Ovary (tissue), 9 donors: ENCODE measurements around the gene SYNDIG1. TPM values are rescaled to one million over a fixed set of nuclear protein-coding genes. Genes with fewer than 3 reads are reported as not detected.

Experiments
- DNase-seq, 5 donors: peaks; one replicate each; pipeline ENCODE4 v3.0.0-alpha.2; 2019 to 2020
- H3K27ac ChIP-seq, 2 donors: fragments of 200-600 bp; one replicate each; pipeline versions ENCODE4 v1.5.1 to v1.8.0; 2019 to 2022
- H3K27me3 ChIP-seq: fragments of 200-600 bp; one replicate; pipeline ENCODE4 v1.8.0; 2022
- H3K36me3 ChIP-seq: fragments of 200-600 bp; sonication (generic); one replicate; pipeline ENCODE4 v1.5.1; 2019
- H3K4me1 ChIP-seq: one replicate; pipeline ENCODE4 v1.8.1; 2013; ENCODE audit warnings: mild to moderate bottlenecking, moderate library complexity; ENCODE audit not compliant: insufficient read depth
- H3K4me3 ChIP-seq: fragments of 200-600 bp; sonication (generic); one replicate; pipeline ENCODE4 v1.5.1; 2017
- H3K9me3 ChIP-seq, 2 donors: fragments of 200-600 bp in 1 of 2; sonication (generic) in 1 of 2; one replicate each; pipeline versions ENCODE4 v1.5.1 to v1.8.1; 2013 to 2019; ENCODE audit warnings: mild to moderate bottlenecking in 1 of 2, moderate library complexity in 1 of 2
- EP300 ChIP-seq: sonication (generic); formaldehyde crosslinking; IDR thresholded peaks from one replicate; pipeline ENCODE4 v1.6.1; 2017; ENCODE audit warnings: antibody characterized with exemption
- POLR2A ChIP-seq: fragments of 450-650 bp; IDR thresholded peaks from one replicate; pipeline ENCODE4 v1.6.1; 2017; ENCODE audit warnings: antibody characterized with exemption, mild to moderate bottlenecking, moderate library complexity
- WGBS, 3 donors: extraction: QIAGEN DNeasy Blood & Tissue Kit in 1 of 3; methylation state at CpG; one replicate each; pipeline versions ENCODE4 v1.1.5 to v1.1.7; 2013 to 2017; 5-methylcytosine and 5-hydroxymethylcytosine counted together
- intact Hi-C, 4 donors: fragments of 100-400 bp; cut with DNase I; formaldehyde crosslinking; loops; one replicate each; pipeline versions ENCODE4 v1.11.0 to v1.15.1; 2022 to 2023
- polyA plus RNA-seq, 2 donors: library from polyadenylated mRNA; stranded (reverse); fragments of 200-250 nt in 1 of 2; fragments of 350-450 nt in 1 of 2; fragmentation: Illumina TruSeq in 1 of 2; extraction: RNeasy Lipid Tissue Mini Kit (QIAGEN cat#74804) in 1 of 2; gene quantifications; one replicate each; pipeline ENCODE4 v1.2.3, GENCODE V29; 2013 to 2014
- total RNA-seq, 7 donors: library from RNA; depleted of rRNA in 2 of 7; stranded (reverse); fragments of >200 nt in 2 of 7; fragmentation: NEBNext Ultra II Directional in 3 of 7; extraction: Animal tissue kit (Norgen Biotek cat#: 25700) in 3 of 7; gene quantifications; one replicate each; pipeline versions ENCODE4 v1.1.0 to v1.2.4, GENCODE V29; 2016 to 2023
- TF ChIP-seq, protein P1 (sequence below), 3 donors: fragments of 450-650 bp in 2 of 3; fragments of 200-600 bp in 1 of 3; IDR thresholded peaks; one replicate each; pipeline versions ENCODE4 v1.5.1 to v1.8.0; 2016 to 2022; ENCODE audit warnings: antibody characterized with exemption in 3 of 3, mild to moderate bottlenecking in 1 of 3
- donor health status: DM: no; HTN: no; CAD: no; lungs with moderate emphysema.
- donor health status: DM: no; HTN: no; CAD: no.
- donor health status: Bipolar disorder and iron deficiency.
- donor health status: DM: yes; HTN: yes; CAD: no.
- donor health status: DM: no; HTN: no; CAD: no.
- donor health status: DM: yes; HTN: yes; CAD: no.

Gene SYNDIG1
- total and polyA plus RNA-seq, 9 donors = 0.10 to 6.8 (median 1.1) TPM; not detected in 1

- Histone ChIP-seq H3K4me3 (no peak overlapping the region), H3K27ac (no peak overlapping the region), H3K4me1 (no peaks in the 10 kb centered on the region), H3K9me3 (no peaks in the 10 kb centered on the region), H3K27me3 (no peaks in the 10 kb centered on the region), H3K36me3 (no peaks in the 10 kb centered on the region)
- 86 to 95% (median 87%) methylated on average over 2 of the region's 2 CpGs for WGBS, 3 donors
- no peak for DNase-seq
- intact Hi-C loops = no loop called here
- TF ChIP-seq EP300 (no peak), POLR2A (no peak)
- TF ChIP-seq, protein P1, sequence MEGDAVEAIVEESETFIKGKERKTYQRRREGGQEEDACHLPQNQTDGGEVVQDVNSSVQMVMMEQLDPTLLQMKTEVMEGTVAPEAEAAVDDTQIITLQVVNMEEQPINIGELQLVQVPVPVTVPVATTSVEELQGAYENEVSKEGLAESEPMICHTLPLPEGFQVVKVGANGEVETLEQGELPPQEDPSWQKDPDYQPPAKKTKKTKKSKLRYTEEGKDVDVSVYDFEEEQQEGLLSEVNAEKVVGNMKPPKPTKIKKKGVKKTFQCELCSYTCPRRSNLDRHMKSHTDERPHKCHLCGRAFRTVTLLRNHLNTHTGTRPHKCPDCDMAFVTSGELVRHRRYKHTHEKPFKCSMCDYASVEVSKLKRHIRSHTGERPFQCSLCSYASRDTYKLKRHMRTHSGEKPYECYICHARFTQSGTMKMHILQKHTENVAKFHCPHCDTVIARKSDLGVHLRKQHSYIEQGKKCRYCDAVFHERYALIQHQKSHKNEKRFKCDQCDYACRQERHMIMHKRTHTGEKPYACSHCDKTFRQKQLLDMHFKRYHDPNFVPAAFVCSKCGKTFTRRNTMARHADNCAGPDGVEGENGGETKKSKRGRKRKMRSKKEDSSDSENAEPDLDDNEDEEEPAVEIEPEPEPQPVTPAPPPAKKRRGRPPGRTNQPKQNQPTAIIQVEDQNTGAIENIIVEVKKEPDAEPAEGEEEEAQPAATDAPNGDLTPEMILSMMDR (IDR thresholded peaks at IDR 0.05) = no peak
These were observed 60.8 kb downstream of the SYNDIG1 start for GRCh38 chr20:24530131-24530680.

DNA sequence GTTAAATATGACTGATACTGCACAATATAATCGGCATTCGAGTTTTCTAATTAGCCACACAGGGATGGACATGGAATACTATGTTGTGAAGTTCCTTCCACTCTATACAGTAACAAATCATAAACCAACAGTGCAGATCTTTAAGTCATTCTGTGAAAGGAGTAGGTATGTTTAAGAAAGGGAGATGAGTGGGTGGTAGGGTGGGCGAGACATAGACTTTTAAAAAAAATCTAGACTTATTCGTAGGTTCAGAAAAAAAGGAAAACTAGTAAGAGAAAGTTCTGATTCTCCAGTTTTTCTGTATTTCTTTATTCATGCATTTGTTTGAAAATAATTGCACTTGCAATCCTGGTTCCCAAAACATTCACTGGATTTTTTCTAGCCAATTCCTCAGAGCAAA, 61.8 kb downstream of the SYNDIG1 start:
- intact Hi-C loops = no loop called here
- H3K36me3 ChIP-seq = no peaks in the 10 kb centered on the region
- no peak overlapping the region for H3K27ac ChIP-seq
- DNase-seq = no peak
- TF ChIP-seq, protein P1 (IDR thresholded peaks at IDR 0.05) = no peak
- TF ChIP-seq EP300 (no peak), POLR2A (no peak)
- no peaks in the 10 kb centered on the region for H3K4me1 ChIP-seq
- no peak overlapping the region for H3K4me3 ChIP-seq
- no peaks in the 10 kb centered on the region for H3K9me3 ChIP-seq
- 83 to 90% (median 89%) methylated on average over 4 of the region's 4 CpGs for WGBS, 3 donors
- H3K27me3 ChIP-seq = no peaks in the 10 kb centered on the region

- intact Hi-C loops = no loop called here
- DNase-seq = no peak
- Histone ChIP-seq H3K27me3 (no peaks in the 10 kb centered on the region), H3K36me3 (no peaks in the 10 kb centered on the region), H3K4me1 (no peaks in the 10 kb centered on the region), H3K27ac (no peak overlapping the region), H3K4me3 (no peak overlapping the region), H3K9me3 (no peaks in the 10 kb centered on the region)
- TF ChIP-seq EP300 (no peak), POLR2A (no peak)
- TF ChIP-seq, protein P1 (IDR thresholded peaks at IDR 0.05) = no peak
- 86 to 88% (median 87%) methylated on average over 6 of the region's 6 CpGs for WGBS, 3 donors
These were observed 62.4 kb downstream of the SYNDIG1 start for GRCh38 chr20:24531631-24532419.

DNA sequence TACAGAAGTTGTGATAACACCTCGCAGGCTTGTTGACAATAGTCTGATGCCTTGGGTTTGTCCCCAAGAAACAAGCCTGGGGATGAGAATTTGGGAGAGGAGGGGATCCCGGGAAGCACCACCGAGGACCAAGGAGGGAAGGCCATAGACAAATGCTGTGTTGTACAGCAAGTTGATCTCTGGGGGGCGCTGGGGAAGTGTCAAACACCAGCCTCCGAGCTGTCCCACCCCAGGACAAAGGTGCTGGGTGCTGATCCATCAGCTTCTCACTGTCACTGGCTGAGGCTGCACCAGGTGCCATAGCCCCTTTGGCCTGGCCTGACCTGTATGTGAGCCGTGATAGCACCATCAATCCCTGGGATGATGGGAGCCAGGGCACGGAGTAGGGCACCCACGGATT, 64.0 kb downstream of the SYNDIG1 start:
- intact Hi-C loops = no loop called here
- 87 to 93% (median 88%) methylated on average over 8 of the region's 8 CpGs for WGBS, 3 donors
- DNase-seq = no peak

More for the DNA sequence above, 64.0 kb downstream of the SYNDIG1 start:
- H3K4me1 ChIP-seq = no peaks in the 10 kb centered on the region
- H3K4me3 ChIP-seq = no peak overlapping the region
- no peaks in the 10 kb centered on the region for H3K27me3 ChIP-seq
- H3K9me3 ChIP-seq = no peaks in the 10 kb centered on the region
- no peak overlapping the region for H3K27ac ChIP-seq
- H3K36me3 ChIP-seq = no peaks in the 10 kb centered on the region
- TF ChIP-seq, protein P1 (IDR thresholded peaks at IDR 0.05) = no peak
- no peak for TF ChIP-seq EP300
- no peak for TF ChIP-seq POLR2A
